ENCODE results near the gene PLXNA4. TPM values are rescaled to one million over a fixed set of nuclear protein-coding genes. Genes with fewer than 3 reads are reported as not detected.

PLXNA4 gene
- total and polyA plus RNA-seq, 2 donors (not counting 1 experiment from before 2014, with no cell fraction given): not detected

DNA sequence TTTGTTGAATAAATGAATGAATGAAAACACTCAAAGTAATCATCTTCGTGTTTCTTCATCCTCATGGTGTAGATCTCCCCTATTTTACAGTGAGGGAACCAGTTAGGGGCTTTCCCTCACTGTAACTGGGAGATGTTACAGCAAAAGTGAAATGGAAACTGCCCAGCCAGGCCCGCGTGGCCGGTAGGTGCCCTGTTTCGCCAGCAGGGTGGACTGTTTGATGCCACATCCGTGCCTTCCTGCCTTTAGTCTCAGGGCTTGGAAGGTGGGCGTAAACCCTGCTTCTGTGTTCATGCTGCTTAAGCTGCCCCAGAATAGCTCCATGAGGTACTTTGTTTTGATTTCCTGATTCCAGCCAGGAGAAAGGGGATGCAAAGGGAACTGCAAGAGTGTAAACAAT lies 268.8 kb downstream of the PLXNA4 start:
- H4K20me1 ChIP-seq (ENCODE audit: control insufficient read depth, insufficient read depth, low read length, poor library complexity, severe bottlenecking): no peaks in the 10 kb centered on the region
- no peak overlapping the region for H3K4me2 ChIP-seq (replicated peaks; ENCODE audit: low read depth, low read length, poor library complexity, severe bottlenecking)
- H3K9me3 ChIP-seq (ENCODE audit: control extremely low read depth in 1 of 3, control insufficient read depth in 2 of 3, insufficient read depth in 1 of 3, low read length in 2 of 3): no peaks in the 10 kb centered on the region
- no peaks in the 10 kb centered on the region for H3K4me1 ChIP-seq (ENCODE audit: control insufficient read depth in 2 of 2, insufficient read depth in 2 of 2, low read length in 2 of 2)
- DNase-seq: no peak
- no peaks in the 10 kb centered on the region for H3K36me3 ChIP-seq (replicated peaks in 1 of 2; ENCODE audit: control extremely low read depth in 1 of 2, control insufficient read depth in 1 of 2, extremely low read depth in 1 of 2, insufficient read depth in 2 of 2, low read length in 1 of 2)
- TF ChIP-seq EZH2 (IDR thresholded peaks at IDR 0.05; ENCODE audit: borderline replicate concordance, insufficient read depth, low read depth, low read length, poor library complexity, severe bottlenecking): no peak
- TF ChIP-seq, protein P1, sequence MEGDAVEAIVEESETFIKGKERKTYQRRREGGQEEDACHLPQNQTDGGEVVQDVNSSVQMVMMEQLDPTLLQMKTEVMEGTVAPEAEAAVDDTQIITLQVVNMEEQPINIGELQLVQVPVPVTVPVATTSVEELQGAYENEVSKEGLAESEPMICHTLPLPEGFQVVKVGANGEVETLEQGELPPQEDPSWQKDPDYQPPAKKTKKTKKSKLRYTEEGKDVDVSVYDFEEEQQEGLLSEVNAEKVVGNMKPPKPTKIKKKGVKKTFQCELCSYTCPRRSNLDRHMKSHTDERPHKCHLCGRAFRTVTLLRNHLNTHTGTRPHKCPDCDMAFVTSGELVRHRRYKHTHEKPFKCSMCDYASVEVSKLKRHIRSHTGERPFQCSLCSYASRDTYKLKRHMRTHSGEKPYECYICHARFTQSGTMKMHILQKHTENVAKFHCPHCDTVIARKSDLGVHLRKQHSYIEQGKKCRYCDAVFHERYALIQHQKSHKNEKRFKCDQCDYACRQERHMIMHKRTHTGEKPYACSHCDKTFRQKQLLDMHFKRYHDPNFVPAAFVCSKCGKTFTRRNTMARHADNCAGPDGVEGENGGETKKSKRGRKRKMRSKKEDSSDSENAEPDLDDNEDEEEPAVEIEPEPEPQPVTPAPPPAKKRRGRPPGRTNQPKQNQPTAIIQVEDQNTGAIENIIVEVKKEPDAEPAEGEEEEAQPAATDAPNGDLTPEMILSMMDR (IDR thresholded peaks at IDR 0.05): no peak
- ATAC-seq (ENCODE audit: low read depth): no peak
- no peak overlapping the region for H2AFZ ChIP-seq (ENCODE audit: insufficient read depth, low read depth, low read length, poor library complexity, severe bottlenecking)
- CTCF ChIA-PET: no interaction called here
- H3K79me2 ChIP-seq (ENCODE audit: control insufficient read depth, insufficient read depth, low read length): no peaks in the 10 kb centered on the region
- no peak overlapping the region for H3K27ac ChIP-seq (ENCODE audit: low read length in 2 of 2)
- intact Hi-C loops (cut with micrococcal nuclease): no loop called here
- peaks cover 16% of the 10 kb centered on the region for H3K27me3 Mint-ChIP-seq
- WGBS (ENCODE audit: insufficient coverage): 77% methylated on average over 6 of the region's 7 CpGs
- H3K27me3 ChIP-seq (replicated peaks in 1 of 4; ENCODE audit: control extremely low read depth in 1 of 4, control insufficient read depth in 3 of 4, insufficient read depth in 4 of 4, low read length in 3 of 4): no peaks in the 10 kb centered on the region
- H3K4me3 Mint-ChIP-seq: no peak overlapping the region
- POLR2A ChIA-PET: no interaction called here
- H3K4me3 ChIP-seq (ENCODE audit: control extremely low read depth in 1 of 5, extremely low read depth in 1 of 5, insufficient read depth in 1 of 5, low read depth in 2 of 5, low read length in 4 of 5): no peak overlapping the region
- H3K4me1 Mint-ChIP-seq: no peaks in the 10 kb centered on the region
- H3K9me3 Mint-ChIP-seq (ENCODE audit: insufficient read depth): no peaks in the 10 kb centered on the region
- no peak overlapping the region for H3K9ac ChIP-seq (ENCODE audit: low read length)
- H3K27ac Mint-ChIP-seq: no peak overlapping the region

DNA sequence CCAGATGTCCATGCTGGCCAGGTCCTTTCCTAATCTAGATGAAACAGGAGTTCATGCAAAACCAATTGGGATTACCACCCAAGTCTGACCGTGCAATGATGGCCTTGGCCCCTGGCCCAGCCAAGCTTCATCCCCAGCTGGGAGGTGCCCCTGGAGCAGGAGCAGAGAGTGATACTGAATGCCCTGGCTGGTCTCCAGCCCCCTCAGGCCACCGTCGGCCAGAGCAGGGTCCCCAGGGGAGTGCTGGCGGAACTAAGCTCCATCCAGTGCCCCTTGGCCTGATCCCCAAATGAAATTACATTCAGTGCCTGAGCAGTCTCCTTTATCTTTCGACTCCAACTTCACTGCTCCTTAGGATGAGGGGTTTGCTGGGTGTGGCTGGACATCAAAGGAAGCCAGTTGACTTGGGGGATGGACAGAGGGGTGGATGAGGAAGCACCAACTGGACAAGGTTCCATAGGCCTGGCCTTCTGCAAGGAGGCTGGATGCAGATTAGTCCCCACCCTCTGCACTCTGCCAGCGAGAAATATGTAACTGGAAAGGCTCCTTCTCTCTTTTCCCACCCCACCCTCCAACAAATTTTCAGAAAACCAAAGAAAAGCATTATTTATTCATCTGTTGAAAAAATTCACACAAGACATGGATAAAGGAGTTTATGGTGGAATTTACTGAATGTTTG lies 275.5 kb downstream of the PLXNA4 start:
- intact Hi-C loops (cut with micrococcal nuclease): no loop called here
- H3K27me3 Mint-ChIP-seq: peaks cover 3% of the 10 kb centered on the region
- Histone ChIP-seq H3K9me3 (ENCODE audit: control extremely low read depth in 1 of 3, control insufficient read depth in 2 of 3, insufficient read depth in 1 of 3, low read length in 2 of 3) (peaks cover 0 to 2% (median 0%) of the 10 kb centered on the region in 3 donors), H4K20me1 (ENCODE audit: control insufficient read depth, insufficient read depth, low read length, poor library complexity, severe bottlenecking) (no peaks in the 10 kb centered on the region), H2AFZ (ENCODE audit: insufficient read depth, low read depth, low read length, poor library complexity, severe bottlenecking) (no peak overlapping the region), H3K27me3 (replicated peaks in 1 of 4; ENCODE audit: control extremely low read depth in 1 of 4, control insufficient read depth in 3 of 4, insufficient read depth in 4 of 4, low read length in 3 of 4) (no peaks in the 10 kb centered on the region), H3K27ac (ENCODE audit: low read length in 2 of 2) (no peak overlapping the region), H3K4me3 (ENCODE audit: control extremely low read depth in 1 of 5, extremely low read depth in 1 of 5, insufficient read depth in 1 of 5, low read depth in 2 of 5, low read length in 4 of 5) (no peak overlapping the region), H3K9ac (ENCODE audit: low read length) (no peak overlapping the region), H3K4me1 (ENCODE audit: control insufficient read depth in 2 of 2, insufficient read depth in 2 of 2, low read length in 2 of 2) (no peaks in the 10 kb centered on the region), H3K36me3 (replicated peaks in 1 of 2; ENCODE audit: control extremely low read depth in 1 of 2, control insufficient read depth in 1 of 2, extremely low read depth in 1 of 2, insufficient read depth in 2 of 2, low read length in 1 of 2) (no peaks in the 10 kb centered on the region), H3K4me2 (replicated peaks; ENCODE audit: low read depth, low read length, poor library complexity, severe bottlenecking) (no peak overlapping the region), H3K79me2 (ENCODE audit: control insufficient read depth, insufficient read depth, low read length) (no peaks in the 10 kb centered on the region)
- DNase-seq (no peak), ATAC-seq (ENCODE audit: low read depth) (no peak)
- POLR2A ChIA-PET: no interaction called here
- TF ChIP-seq, protein P1 (IDR thresholded peaks at IDR 0.05): no peak
- no peak for TF ChIP-seq EZH2 (IDR thresholded peaks at IDR 0.05; ENCODE audit: borderline replicate concordance, insufficient read depth, low read depth, low read length, poor library complexity, severe bottlenecking)
- H3K27ac Mint-ChIP-seq: no peak overlapping the region
- H3K9me3 Mint-ChIP-seq (ENCODE audit: insufficient read depth): no peaks in the 10 kb centered on the region
- no peak overlapping the region for H3K4me3 Mint-ChIP-seq
- WGBS (ENCODE audit: insufficient coverage): 95% methylated on average over 3 of the region's 6 CpGs
- CTCF ChIA-PET: no interaction called here
- H3K4me1 Mint-ChIP-seq: no peaks in the 10 kb centered on the region

Data from B cell (primary cell).